SK-N-MC (cell line): ENCODE data around the gene SEPTIN2.

Experiments
- EZH2 ChIP-seq: fragments of 200-600 bp; sonication (generic); IDR thresholded peaks from one replicate; pipeline ENCODE4 v1.6.1; 2017; ENCODE audit warnings: antibody characterized with exemption
- POLR2AphosphoS5 ChIP-seq: IDR thresholded peaks from 2 replicates; pipeline ENCODE4 v1.6.1; 2012; ENCODE audit warnings: mild to moderate bottlenecking, low read depth, low read length, borderline replicate concordance

DNA sequence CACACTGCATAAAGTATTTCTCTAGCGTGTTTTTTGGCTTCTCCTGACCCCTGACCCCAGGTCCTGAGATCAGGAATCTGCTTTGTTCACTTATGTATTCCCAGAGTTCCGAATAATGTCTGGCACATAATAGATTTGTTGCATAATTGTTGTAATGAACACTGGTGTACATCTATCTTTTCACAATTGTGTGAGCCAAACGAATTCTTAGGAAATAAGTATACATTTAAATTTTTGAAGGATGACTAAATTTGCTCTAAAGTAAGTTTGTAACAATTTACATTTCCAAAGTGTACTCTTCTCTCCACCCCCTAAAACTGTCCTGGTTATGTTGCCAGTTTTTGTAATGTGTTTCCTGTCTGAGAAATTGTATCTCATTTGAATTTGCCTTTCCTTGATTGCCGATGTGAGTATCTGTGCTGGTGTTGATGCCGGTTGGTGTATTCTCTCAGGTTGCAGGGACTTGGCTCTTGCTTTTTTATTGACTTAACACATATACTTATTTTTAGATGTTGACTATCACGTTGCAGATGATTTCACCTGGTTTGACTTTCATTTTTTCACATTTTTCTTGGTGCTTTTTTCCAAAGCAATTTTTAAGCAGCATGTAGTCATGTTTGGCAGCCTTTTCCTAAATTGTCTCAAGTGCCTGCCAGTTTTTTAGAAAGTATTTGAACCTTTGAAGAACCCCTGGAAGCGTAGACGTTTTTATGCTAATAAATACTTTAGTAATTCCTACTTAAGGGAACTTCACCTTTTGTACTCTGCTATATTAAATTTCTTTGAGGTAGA is 24.3 kb downstream of the SEPTIN2 start:
- TF ChIP-seq POLR2AphosphoS5: no peak
- TF ChIP-seq EZH2: no peak
